8988T (cell line): ENCODE measurements around the gene CDH20.
"Not testable (repeated sequence)": the region's sequence is repeated elsewhere in the genome, so short reads cannot be mapped to it uniquely, and the experiment has no call there.

Experiments used
- DNase-seq: peaks from one replicate; pipeline ENCODE4 v3.0.0; 2011

Gene CDH20

GRCh38 chr18:61350578-61350977 is 17.3 kb downstream of the CDH20 start:
- no peak for DNase-seq

- DNase-seq, result no peak
These were observed 18.8 kb downstream of the CDH20 start for GRCh38 chr18:61352059-61352458.

DNA sequence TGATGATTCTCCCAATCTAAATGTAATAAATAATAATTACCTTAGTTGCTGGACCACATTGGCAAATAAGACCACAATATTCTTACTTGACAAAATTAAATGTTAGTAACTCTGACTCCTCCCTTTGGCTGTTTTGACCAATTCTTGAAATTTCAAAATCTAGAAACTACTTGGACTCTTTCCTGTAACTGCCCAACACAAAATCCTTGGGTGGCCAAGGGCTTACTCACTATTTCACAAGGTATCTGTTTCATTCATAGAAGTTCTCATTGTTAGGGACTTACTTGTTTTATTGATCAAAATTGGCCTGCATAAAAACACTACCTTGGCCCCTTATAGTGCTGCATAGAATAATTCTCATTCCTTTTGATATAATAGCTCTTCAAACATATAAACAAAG is 19.4 kb downstream of the CDH20 start:
- no peak for DNase-seq

DNA sequence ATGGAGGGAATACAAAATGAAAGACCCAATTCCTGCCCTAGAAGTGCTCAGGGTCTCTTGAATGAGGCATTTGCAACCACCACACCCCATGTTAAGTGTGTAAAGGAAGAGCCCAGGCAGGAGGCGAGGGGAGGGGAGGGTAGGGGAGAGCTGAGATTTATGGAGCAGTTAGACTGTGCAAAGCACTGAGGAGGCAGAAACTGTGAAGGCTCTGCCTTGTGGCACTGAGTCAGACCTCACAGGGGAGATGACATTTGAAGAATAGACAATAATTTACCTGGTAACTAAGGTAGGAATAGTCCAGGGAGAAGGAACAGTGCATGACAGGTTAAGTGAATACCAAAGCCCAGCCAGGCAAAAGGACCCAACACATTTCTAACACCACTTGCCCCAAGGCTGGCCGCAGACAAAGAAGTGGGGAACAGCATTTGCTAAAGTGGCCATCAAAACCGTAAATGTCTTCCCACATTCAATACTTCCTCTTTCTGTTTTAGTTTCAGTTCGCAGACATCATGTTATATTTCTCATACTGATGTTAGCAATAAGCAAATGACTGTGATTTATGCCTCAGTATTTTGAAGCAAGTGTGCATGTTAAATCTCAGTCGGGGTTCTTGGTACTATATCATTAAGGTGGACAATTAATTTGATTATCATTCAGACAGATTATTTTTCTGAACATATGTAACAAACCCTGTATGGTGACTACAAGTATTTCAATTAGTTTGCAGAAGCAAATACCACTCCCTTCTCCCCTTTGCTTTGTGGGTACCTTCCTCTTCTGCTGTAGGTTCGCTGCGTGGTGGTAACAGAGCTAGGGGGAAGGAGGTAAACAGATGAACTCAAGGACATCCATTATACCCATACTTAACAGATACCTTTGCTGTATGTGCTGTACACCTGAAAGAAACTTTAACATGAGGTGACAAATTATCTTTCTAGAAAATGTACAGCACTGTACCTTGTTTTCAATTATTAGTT is 27.5 kb downstream of the CDH20 start:
- no peak for DNase-seq

DNA sequence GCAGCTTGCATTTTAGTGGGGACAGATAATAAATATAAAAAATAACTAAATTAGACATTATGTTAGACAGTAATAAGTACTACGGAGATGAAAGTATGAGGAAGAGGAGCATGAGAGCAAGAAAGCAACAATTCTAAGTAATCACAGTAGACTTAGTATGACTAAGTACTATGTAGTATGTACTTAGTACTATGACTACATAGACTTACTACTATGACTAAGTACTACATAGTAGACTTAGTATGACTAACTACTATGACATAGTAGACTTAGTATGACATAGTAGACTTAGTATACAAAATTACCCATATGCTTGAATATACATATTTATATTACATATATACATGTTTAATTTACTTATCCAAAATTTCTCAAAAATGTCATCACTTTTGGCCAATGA is 29.3 kb downstream of the CDH20 start:
- DNase-seq, result no peak

DNA sequence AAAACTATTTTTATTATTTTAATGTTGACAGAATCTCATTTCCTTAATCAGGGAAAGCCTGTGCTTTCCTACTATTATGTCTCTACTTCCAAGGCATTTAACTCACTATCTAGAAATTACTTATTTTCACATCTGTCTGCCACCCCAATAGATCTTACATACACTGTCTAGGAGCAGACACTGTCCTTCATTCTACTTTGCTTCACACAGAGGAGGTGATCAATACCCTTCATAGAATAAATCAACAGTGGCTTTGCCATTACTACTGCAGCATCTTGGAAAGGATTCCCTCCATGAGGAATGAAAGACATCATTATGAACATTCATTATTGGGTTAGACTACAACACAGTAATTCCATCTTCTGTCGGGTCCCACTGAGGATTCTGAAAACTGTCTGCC is 31.7 kb downstream of the CDH20 start:
- no peak for DNase-seq

DNA sequence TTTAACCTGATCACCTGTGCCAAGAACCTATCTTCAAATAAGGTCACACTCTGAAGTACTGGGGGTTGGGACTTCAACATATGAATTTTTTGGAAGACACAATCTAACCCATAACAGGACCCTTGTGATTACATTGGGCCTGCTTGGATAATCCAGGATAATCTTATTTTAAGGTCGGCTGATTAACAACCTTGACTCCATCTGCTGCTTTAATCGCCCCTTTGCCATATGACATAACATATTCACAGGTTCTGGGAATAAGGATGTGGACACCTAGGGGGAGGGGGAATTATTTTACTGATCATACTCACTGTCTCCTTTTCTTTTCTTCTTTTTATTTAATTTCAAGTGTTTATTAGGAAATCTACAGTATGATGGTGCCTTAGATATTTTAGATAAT is 34.8 kb downstream of the CDH20 start:
- DNase-seq, result no peak

- not testable (repeated sequence) for DNase-seq
These were observed 36.4 kb downstream of the CDH20 start for GRCh38 chr18:61369671-61370070.

GRCh38 chr18:61371111-61371510 is 37.9 kb downstream of the CDH20 start:
- DNase-seq, result no peak

- no peak for DNase-seq
These were observed 46.6 kb downstream of the CDH20 start for GRCh38 chr18:61379827-61380226.

DNA sequence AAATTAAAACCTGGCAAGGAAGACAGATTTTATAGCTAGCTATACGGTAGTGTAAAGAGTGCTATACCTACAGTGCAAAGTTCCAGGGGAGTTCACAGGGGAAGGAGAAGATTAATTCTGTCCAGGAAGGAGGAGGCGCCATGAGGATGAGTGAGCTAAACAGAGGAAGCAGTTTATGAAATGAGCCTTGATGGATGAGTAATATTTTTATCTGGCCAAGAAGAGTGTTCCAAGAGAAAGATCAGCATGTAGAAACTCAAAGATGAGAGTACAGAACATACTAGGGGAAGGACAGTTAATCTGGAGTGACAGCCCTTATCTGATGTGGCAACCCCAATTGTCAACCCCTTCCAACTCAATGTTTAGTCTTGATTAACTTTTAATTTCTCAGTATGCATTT is 54.8 kb downstream of the CDH20 start:
- no peak for DNase-seq

GRCh38 chr18:61394983-61395382 is 61.8 kb downstream of the CDH20 start:
- DNase-seq, result no peak

DNA sequence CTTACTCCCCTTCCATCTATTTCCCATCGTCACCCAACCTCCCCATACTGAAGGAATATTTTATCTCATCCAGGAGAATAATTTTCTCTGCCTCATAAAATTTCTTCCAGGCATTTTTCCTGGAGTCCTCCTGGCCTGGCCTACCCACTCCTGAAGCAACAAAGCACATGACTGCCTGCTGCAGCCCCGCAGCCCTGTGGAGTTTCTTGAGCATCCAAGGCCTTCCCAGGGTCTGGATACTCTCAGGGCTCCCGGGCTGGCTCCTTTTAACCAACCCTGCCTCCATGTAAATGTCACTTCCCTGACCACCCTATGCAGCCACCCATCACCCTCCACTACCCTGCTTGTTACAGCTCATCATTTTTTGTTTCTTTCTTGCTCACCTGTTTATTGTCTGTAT is 64.0 kb downstream of the CDH20 start:
- DNase-seq, result no peak

DNA sequence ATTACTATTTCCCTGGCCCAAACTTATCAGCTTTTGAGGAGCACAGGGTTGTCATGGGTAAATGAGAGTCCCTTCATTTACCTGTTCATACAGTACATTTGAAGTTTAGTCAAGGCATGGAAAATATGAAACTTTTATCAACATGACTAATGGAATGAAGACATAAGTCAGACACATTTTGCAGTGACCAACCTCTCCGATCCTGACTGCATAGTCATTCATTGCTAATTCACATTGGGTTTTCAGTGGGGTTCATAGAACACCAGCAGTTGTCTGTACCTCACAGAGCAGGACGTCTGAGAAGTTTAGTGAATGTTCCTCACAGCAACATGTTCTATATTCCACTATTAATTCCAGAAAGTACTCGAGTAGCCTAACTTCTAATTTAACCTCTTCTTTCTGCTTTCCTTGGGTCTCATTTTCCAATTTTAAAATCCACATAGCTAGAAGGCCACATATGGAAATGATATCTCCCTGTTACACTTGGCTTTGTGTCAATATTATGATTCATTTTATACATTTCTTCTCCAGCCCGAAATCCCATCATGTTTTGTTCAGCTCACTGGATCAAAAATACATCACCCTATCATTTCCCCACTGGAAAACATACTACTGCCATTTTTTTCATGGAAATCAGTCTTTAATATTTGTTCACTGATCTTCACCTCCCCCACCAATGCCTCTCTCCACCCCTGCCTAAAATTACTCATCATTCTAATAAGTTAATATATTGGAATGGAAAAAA is 65.9 kb downstream of the CDH20 start:
- DNase-seq, result no peak

DNA sequence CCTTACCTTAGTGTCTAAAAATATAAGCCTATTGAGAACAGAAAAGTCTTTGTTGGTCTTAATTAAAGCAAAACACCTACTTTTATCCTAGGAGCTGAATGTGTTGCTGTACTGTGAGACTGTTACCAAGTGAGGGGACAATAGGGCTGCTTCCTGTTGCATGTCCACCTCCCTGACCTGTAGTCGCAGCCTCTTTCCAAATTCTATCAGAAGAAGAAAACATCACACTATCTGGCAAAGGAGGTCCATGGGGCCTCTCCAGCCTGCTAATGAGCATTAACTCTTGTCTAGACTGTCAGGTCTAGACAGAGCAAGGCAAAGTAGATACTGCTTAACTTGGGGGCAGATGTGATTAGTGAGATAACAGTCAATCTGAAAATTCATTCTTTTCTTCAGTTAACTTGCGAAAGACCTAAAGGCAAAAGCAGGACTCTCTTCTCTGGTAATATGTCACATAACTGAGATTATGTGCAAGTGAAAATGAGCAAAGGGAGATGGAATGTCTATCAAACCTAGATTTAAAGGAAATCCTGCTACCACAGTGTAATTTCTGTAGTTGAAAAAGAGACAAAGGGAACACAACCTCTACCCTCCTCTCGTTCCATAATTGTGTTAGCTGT is 66.9 kb downstream of the CDH20 start:
- DNase-seq, result no peak

GRCh38 chr18:61400716-61401115 is 67.5 kb downstream of the CDH20 start:
- no peak for DNase-seq

GRCh38 chr18:61402726-61403125 is 69.5 kb downstream of the CDH20 start:
- DNase-seq, result no peak

- no peak for DNase-seq
These were observed 80.2 kb downstream of the CDH20 start for GRCh38 chr18:61413396-61413795.

DNA sequence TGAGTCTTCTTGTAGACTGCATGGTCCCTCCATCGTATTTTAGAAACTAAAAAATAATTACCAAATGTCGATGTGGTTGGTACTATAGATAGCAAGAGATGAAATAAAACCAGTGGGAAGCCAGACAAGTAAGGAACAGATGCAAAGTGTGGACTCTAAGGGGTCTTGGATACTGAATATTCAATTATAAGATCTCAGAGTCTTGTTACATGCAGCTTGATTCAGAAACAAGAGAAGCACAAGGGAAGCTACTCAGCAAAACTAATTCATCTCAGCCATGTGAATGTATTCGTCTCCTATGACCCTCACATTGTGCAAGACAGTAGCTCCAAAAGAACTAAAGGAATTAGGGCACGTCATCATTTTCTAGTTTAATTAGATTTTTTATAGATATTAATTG is 80.9 kb downstream of the CDH20 start:
- no peak for DNase-seq

GRCh38 chr18:61419763-61420162 is 86.5 kb downstream of the CDH20 start:
- DNase-seq, result no peak

DNA sequence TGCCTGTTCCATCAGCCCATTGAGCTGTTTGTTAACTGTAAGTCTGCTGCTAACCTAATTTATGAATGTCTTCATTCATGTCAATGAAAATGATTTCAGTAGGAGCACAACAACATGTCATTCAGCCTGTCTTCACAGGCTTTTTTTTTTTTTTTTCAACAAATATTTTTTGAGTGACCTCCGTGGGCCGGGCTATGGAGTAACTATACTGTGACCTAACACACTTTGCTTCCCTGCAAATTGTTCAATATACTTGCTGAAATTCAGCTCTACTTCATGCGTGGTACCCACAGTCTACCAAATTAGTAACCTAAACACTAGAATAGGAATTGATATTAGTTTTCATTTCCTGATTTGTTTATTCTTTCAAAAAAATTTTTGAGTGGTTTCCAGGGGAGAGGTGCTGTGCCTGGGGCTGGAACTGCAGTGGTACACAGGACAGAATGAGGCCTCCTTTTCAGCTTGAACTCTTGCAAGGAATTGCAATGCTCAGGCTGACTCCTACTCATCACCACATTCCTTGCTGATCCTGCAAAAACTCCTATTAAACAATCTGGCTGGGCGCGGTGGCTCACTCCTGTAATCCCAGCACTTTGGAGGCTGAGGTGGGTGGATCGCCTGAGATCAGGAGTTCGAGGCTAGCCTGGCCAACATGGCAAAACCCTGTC is 87.1 kb downstream of the CDH20 start:
- no peak for DNase-seq

- DNase-seq, result no peak
These were observed 93.3 kb downstream of the CDH20 start for GRCh38 chr18:61426492-61427053.

DNA sequence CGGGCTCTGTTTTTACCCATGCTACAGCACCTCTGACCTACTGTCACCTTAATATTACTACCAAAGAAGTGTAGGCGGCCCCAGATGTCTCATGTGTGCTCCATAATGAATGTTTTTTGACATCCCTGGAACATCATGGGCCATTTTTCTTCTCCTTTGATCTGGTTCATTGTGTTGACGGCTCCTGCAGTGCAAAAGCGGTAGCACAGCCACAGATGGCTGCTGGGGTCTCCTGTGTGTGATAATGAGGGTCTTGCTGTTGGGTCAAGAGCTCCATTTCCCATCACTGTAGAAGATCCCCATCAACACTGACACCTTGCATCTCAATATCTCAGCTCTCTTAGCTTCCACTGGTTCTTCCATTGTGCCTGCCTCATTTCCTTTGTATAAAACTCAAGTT is 95.0 kb downstream of the CDH20 start:
- no peak for DNase-seq
